Umbilical cord (tissue), 2 donors: ENCODE measurements around the gene DAD1. TPM values are rescaled to one million over a fixed set of nuclear protein-coding genes. Genes with fewer than 3 reads are reported as not detected.
"Not testable (repeated sequence)": the region's sequence is repeated elsewhere in the genome, so short reads cannot be mapped to it uniquely, and the experiment has no call there.

Experiments
- DNase-seq: peaks from one replicate; pipeline ENCODE4 v3.0.0-alpha.2; 2015; ENCODE audit warnings: low spot score
- total RNA-seq: library from RNA; depleted of rRNA; stranded (reverse); fragments of >200 nt; gene quantifications from one replicate; pipeline ENCODE4 v1.2.3, GENCODE V29; 2014; ENCODE audit warnings: low replicate concordance; ENCODE audit not compliant: insufficient read depth

The DAD1 gene
- total RNA-seq, 1 donor from 2014 or later, result 160 TPM

GRCh38 chr14:22598896-22599244 is 9.8 kb upstream of the DAD1 start:
- peak; percentile 34 for DNase-seq

- DNase-seq, result peak; percentile 89
Observed at GRCh38 chr14:22598099-22598895, 9.3 kb upstream of the DAD1 start, which contains the start of gene ABHD4. Gene ABHD4, plus strand, starts transcription at chr14:22598300. Its CDS starts 7 bp downstream, at chr14:22598307.

- DNase-seq, result no peak
Observed at GRCh38 chr14:22597771-22598098, 8.7 kb upstream of the DAD1 start.

GRCh38 chr14:22597265-22597664 is 8.2 kb upstream of the DAD1 start:
- DNase-seq, result no peak

GRCh38 chr14:22596354-22596879 is 7.4 kb upstream of the DAD1 start:
- DNase-seq, result no peak

- DNase-seq, result no peak
Observed at GRCh38 chr14:22594156-22594716, 5.2 kb upstream of the DAD1 start.

- no peak for DNase-seq
Observed at GRCh38 chr14:22593601-22594000, 4.6 kb upstream of the DAD1 start.

GRCh38 chr14:22593189-22593588 is 4.2 kb upstream of the DAD1 start:
- no peak for DNase-seq

GRCh38 chr14:22588526-22589095 is 413 bp downstream of the DAD1 start:
- no peak for DNase-seq

GRCh38 chr14:22587677-22588422 is 1.2 kb downstream of the DAD1 start:
- DNase-seq, result not testable (repeated sequence)

GRCh38 chr14:22587247-22587646 is 1.8 kb downstream of the DAD1 start:
- no peak for DNase-seq

- no peak for DNase-seq
Observed at GRCh38 chr14:22583994-22584393, 5.0 kb downstream of the DAD1 start.

- DNase-seq, result no peak
Observed at GRCh38 chr14:22580625-22581024, 8.4 kb downstream of the DAD1 start.

GRCh38 chr14:22579881-22580280 is 9.1 kb downstream of the DAD1 start:
- no peak for DNase-seq

GRCh38 chr14:22579236-22579635 is 9.8 kb downstream of the DAD1 start:
- no peak for DNase-seq

- no peak for DNase-seq
Observed at GRCh38 chr14:22577334-22577908, 11.6 kb downstream of the DAD1 start.

GRCh38 chr14:22573804-22574203 is 15.2 kb downstream of the DAD1 start:
- DNase-seq, result no peak

GRCh38 chr14:22572562-22573058 is 16.4 kb downstream of the DAD1 start:
- peak; percentile 41 for DNase-seq

GRCh38 chr14:22570132-22570949 is 18.7 kb downstream of the DAD1 start:
- DNase-seq, result peak; percentile 90

- no peak for DNase-seq
Observed at GRCh38 chr14:22569737-22570131, 19.3 kb downstream of the DAD1 start.
